Uterus (tissue), 2 donors: ENCODE measurements around the gene CPLX1.

Source experiments
- POLR2A ChIP-seq, 2 donors: fragments of 450-650 bp; IDR thresholded peaks; one replicate each; pipeline ENCODE4 v1.6.1; 2016; ENCODE audit warnings: antibody characterized with exemption in 2 of 2, mild to moderate bottlenecking in 1 of 2, moderate library complexity in 1 of 2
- TF ChIP-seq, protein P1 (sequence below), 4 experiments: fragments of 200-600 bp in 2 of 4; fragments of 450-650 bp in 2 of 4; sonication (generic) in 2 of 4; IDR thresholded peaks; one replicate each; pipeline ENCODE4 v1.5.1; 2016 to 2019; ENCODE audit warnings: antibody characterized with exemption in 4 of 4, mild to moderate bottlenecking in 2 of 4, moderate library complexity in 1 of 4

DNA sequence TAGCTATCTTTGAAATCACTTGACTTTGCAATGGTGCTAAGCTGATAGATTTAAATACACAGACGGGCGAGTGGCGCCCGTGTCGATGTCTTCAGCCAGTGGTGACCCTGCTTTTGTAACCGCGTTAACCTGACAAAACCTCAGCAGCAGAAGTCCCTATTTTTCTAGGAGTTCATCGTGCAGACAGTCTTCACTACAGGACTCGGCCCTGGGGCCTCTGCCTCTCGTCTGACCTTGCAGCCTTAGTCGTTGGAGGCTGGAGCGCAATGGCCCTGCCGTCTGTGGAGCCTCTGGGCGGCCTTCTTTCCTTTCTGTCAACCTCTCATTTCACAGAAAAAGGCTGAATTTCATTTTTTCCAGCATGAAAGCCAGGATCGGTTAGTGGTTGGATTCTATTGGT is 57.9 kb downstream of the CPLX1 start:
- no peak for TF ChIP-seq POLR2A (IDR thresholded peaks at IDR 0.05)
- TF ChIP-seq, protein P1, sequence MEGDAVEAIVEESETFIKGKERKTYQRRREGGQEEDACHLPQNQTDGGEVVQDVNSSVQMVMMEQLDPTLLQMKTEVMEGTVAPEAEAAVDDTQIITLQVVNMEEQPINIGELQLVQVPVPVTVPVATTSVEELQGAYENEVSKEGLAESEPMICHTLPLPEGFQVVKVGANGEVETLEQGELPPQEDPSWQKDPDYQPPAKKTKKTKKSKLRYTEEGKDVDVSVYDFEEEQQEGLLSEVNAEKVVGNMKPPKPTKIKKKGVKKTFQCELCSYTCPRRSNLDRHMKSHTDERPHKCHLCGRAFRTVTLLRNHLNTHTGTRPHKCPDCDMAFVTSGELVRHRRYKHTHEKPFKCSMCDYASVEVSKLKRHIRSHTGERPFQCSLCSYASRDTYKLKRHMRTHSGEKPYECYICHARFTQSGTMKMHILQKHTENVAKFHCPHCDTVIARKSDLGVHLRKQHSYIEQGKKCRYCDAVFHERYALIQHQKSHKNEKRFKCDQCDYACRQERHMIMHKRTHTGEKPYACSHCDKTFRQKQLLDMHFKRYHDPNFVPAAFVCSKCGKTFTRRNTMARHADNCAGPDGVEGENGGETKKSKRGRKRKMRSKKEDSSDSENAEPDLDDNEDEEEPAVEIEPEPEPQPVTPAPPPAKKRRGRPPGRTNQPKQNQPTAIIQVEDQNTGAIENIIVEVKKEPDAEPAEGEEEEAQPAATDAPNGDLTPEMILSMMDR (IDR thresholded peaks at IDR 0.05): no peak
